GM18870 (cell line): Measurements from ENCODE around the gene COX19.
"Not testable (repeated sequence)": the region's sequence is repeated elsewhere in the genome, so short reads cannot be mapped to it uniquely, and the experiment has no call there.

ENCODE experiments used
- ATAC-seq: cut with Tn5 transposase; IDR thresholded peaks from one replicate; pipeline ENCODE4 v1.9.1; 2021; ENCODE audit warnings: moderate library complexity; ENCODE audit not compliant: unreplicated experiment

COX19 gene

GRCh38 chr7:949021-949934 is 26.1 kb downstream of the COX19 start:
- peak; percentile 17 for ATAC-seq

GRCh38 chr7:947391-948210 is 27.7 kb downstream of the COX19 start:
- ATAC-seq, result no peak

GRCh38 chr7:946256-946996 is 28.9 kb downstream of the COX19 start:
- ATAC-seq, result no peak

GRCh38 chr7:945556-946255 is 29.6 kb downstream of the COX19 start:
- ATAC-seq, result no peak

- no peak for ATAC-seq
These were observed 30.2 kb downstream of the COX19 start for GRCh38 chr7:945147-945555.

GRCh38 chr7:944744-945143 is 30.6 kb downstream of the COX19 start:
- no peak for ATAC-seq

GRCh38 chr7:943793-944192 is 31.6 kb downstream of the COX19 start:
- ATAC-seq, result not testable (repeated sequence)

GRCh38 chr7:940599-941408 is 34.5 kb downstream of the COX19 start:
- no peak for ATAC-seq

- ATAC-seq, result no peak
These were observed 35.5 kb downstream of the COX19 start for GRCh38 chr7:939843-940242.

- no peak for ATAC-seq
These were observed 36.7 kb downstream of the COX19 start for GRCh38 chr7:938546-939185.

- ATAC-seq, result no peak
These were observed 37.4 kb downstream of the COX19 start for GRCh38 chr7:937856-938484.

GRCh38 chr7:936386-937054 is 38.8 kb downstream of the COX19 start:
- ATAC-seq, result peak; percentile 89

- no peak for ATAC-seq
These were observed 39.4 kb downstream of the COX19 start for GRCh38 chr7:935874-936385.

- no peak for ATAC-seq
These were observed 40.0 kb downstream of the COX19 start for GRCh38 chr7:935164-935873.

GRCh38 chr7:934469-935163 is 40.7 kb downstream of the COX19 start:
- no peak for ATAC-seq

- no peak for ATAC-seq
These were observed 42.7 kb downstream of the COX19 start for GRCh38 chr7:932651-932975.
